GM19467 (cell line): Measurements from ENCODE around the gene OPRD1.
"Not testable (repeated sequence)": the region's sequence is repeated elsewhere in the genome, so short reads cannot be mapped to it uniquely, and the experiment has no call there.

Source experiments
- ATAC-seq: cut with Tn5 transposase; IDR thresholded peaks from one replicate; pipeline ENCODE4 v1.9.1; 2021; ENCODE audit warnings: mild to moderate bottlenecking, moderate library complexity; ENCODE audit not compliant: unreplicated experiment

Gene OPRD1

DNA sequence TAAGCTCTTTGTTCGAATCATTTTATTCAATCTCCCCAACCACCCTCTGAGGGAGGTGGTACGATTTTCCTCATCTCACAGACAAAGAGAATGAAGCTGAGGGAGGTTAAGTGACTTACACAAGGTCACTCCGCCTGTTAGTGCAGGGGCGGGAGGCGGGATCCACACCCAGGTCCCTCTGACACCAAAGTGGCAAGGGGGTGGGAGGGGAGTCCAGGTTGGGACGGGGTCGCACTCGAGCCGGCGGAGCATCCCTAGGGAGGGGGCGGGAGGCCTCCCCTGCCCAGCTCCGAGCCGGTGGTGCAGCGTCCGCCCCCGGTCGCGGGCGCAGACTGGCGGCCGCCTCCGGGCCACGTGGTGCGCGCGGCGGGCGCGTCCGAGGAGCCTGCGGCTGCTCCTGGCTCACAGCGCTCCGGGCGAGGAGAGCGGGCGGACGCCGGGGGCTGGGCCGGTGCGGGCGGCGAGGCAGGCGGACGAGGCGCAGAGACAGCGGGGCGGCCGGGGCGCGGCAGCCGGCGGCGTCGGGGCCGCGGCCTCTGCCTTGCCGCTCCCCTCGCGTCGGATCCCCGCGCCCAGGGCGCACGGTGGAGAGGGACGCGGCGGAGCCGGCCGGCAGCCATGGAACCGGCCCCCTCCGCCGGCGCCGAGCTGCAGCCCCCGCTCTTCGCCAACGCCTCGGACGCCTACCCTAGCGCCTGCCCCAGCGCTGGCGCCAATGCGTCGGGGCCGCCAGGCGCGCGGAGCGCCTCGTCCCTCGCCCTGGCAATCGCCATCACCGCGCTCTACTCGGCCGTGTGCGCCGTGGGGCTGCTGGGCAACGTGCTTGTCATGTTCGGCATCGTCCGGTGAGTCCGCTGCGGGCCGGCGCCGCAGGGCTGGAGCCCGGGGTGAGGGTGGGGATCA lies at the start of gene OPRD1:
Gene OPRD1 (plus strand): TSS at position 405 of the 903 bp plus-strand sequence. CDS start 214 bp downstream, at position 619.
- ATAC-seq = no peak

DNA sequence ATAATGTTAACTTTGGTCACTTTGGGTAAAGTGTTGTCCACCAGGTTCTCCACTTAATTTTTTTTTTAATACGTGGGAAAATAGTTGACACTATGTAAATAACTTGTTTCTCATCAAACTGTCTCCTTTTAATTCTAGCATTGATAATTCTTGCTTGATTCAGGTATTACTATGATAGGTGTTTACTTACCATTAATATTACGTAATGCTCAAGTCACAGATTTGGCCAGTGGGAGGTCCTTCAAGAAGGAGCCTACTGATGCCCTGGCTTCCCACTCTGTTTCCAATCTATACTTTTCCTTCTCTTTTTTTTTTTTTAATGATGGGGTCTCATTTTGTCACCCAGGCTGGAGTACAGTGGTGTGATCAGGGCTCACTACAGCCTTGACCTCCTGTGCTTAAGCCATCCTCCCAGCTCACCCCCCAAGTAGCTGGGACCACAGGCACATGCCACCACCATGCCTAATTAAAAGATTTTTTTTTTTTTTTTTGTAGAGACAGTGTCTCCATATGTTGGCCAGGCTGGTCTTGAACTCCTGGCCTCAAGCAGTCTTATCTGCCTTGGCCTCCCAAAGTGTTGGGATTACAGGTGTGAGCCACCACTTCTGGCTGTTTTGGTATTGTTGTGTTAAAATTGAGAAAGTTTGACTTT lies 45.3 kb upstream of the OPRD1 start:
- ATAC-seq = no peak

- no peak for ATAC-seq
Measured at GRCh38 chr1:28770601-28771165, 41.3 kb upstream of the OPRD1 start.

GRCh38 chr1:28771921-28772320 lies 40.0 kb upstream of the OPRD1 start:
- ATAC-seq = not testable (repeated sequence)

DNA sequence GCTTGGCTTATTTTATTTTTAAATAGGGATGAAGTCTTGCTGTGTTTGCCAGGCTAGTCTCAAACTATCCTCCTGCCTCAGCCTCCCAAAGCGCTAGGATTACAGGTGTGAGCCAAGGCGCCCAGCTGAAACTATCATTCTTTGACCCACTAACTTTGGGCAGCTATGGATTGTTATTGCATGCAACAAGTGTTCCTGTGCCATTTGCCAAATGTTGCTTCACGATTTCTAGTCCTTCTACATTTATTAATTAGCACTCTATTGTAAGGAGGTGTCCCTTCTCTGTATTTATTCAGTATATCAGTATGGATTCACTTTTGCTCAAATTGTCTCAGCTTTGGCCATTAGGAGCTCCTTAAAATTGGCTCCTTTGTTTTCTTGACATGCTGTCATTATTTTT lies 38.9 kb upstream of the OPRD1 start:
- ATAC-seq = no peak

GRCh38 chr1:28775121-28775942 lies 36.6 kb upstream of the OPRD1 start:
- ATAC-seq = no peak

DNA sequence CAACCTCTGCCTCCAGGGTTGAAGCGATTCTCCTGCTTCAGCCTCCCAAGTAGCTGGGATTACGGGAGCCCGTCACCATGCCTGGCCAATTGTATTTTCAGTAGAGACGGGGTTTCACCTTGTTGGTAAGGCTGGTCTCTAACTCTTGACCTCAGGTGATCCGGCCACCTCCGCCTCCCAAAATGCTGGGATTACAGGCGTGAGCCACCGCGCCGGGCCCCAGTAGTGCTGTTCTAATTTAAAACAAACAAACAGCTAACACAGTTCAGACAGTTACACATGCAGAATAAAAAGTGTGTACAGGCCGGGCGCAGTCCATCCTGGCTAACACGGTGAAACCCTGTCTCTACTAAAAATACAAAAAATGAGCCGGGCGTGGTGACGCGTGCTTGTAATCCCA lies 35.6 kb upstream of the OPRD1 start:
- no peak for ATAC-seq

DNA sequence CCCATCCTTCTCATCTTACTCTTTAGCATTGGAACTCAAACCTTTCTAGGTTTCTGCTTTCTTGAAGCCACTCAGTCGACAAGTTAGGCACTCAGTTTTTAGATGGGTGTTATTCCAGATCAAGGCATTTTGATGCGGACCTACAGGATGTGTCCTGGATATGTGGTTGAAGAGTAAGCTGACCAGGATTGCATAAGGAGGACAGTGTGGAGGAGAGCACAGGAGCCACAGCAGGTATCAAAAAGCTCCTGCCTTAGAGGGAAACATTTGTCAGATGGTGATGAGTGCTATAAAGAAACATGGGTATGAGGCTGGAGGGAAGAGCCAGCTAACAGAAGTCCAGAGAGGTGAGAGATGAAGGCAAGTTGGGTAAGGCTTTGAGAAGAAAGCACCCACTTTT lies 33.9 kb upstream of the OPRD1 start:
- no peak for ATAC-seq

DNA sequence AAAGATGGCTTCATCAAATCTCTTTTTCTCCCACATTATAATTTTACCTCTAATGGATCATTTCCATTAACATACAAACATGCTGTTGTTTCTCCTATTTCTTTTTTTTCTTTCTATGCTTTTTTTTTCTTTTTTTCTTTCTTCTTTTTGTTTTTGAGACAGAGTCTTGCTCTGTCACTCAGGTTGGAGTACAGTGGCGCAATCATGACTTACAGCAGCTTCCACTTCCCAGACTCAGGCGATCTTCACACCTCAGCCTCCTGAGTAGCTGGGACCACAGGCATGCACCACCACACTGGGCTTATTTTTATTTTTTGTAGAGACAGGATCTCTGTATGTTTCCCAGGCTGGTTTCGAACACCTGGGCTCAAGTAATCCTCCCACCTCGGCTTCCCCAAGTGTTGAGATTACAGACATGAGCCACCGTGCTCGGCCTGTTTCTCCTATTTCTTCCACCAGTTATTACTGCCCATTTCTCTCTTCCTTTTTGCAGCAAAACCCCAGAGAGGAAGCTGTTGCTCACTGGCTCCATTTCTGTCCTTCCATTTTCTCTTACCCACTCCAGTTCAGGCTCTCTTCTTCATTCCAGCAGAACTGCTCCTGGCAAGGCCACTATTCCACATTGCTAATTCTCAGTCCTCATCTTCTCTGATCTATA lies 32.1 kb upstream of the OPRD1 start:
- no peak for ATAC-seq

- ATAC-seq = no peak
Measured at GRCh38 chr1:28781305-28781704, 30.7 kb upstream of the OPRD1 start.

DNA sequence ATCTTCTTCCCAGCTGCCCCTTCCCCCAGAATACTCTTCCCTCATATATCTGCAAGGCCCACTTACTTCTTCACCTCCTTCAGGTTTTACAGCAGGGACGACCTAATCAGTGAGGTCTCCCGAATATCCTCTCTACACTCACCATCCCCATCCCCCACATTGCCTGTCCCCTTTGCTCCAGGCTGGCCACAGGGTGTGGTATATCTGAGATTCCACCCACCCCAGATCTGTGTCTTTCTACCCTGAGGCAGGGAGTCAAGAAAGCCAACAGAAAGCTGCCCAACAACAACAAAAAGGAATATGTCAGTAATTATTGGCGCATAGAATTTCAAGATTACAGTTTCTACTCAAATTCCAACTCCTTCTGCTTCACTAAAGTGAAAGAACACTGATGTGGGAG lies 30.0 kb upstream of the OPRD1 start:
- ATAC-seq = no peak

DNA sequence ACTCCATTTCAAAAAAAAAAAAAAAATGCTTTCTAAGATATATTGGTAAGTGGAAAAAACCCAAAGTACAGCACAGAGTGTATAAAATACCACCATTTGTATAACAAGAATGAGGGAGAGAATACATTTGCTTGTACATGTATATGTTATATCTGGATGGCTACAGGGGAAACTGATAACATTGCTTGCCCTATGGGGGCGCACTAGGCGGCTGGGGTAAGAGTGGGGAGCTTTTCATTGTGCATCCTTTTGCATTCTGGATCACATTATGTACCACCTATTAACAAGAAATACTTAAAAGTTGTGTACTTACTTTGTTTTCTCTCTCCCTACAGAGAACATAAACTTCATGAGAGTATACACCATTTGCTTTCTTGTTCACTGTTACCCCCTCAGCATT lies 28.6 kb upstream of the OPRD1 start:
- no peak for ATAC-seq

- no peak for ATAC-seq
Measured at GRCh38 chr1:28789412-28789811, 22.6 kb upstream of the OPRD1 start.

- ATAC-seq = no peak
Measured at GRCh38 chr1:28789816-28790215, 22.2 kb upstream of the OPRD1 start.

GRCh38 chr1:28790377-28791035 lies 21.5 kb upstream of the OPRD1 start:
- ATAC-seq = no peak

- ATAC-seq = not testable (repeated sequence)
Measured at GRCh38 chr1:28791929-28792328, 20.0 kb upstream of the OPRD1 start.

GRCh38 chr1:28792644-28793121 lies 19.3 kb upstream of the OPRD1 start:
- no peak for ATAC-seq

DNA sequence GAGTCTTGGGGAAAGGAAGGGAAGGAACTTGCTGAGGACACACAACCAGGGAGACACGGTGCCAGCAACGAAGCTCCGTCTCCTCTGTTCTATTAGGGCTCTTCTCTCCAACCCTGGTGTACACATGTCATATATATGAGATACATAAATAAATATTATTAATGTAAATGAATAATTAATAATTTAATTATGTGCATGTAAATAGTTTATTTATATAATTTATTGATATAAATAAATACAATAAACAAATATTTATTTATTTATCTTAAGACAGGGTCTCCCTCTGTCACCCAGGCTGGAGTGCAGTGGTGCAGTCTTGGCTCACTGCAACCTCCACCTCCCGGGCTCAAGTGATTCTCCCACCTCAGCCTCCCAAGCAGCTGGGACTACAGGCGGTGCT lies 17.4 kb upstream of the OPRD1 start:
- ATAC-seq = not testable (repeated sequence)

- ATAC-seq = no peak
Measured at GRCh38 chr1:28796352-28797211, 15.4 kb upstream of the OPRD1 start.
